ENCODE results near the gene PLEKHB2. TPM values are rescaled to one million over a fixed set of nuclear protein-coding genes. Genes with fewer than 3 reads are reported as not detected.

PLEKHB2 gene
- total and polyA plus RNA-seq, 2 of the 8 experiments (the other 6 are each of a cell fraction or from before 2014, with no cell fraction given) = 42.4 to 54.8 TPM

- H3K4me1 ChIP-seq (replicated peaks in 1 of 4; ENCODE audit: control insufficient read depth in 3 of 4, insufficient read depth in 4 of 4, low read length in 3 of 4) = no peaks in the 10 kb centered on the region
- DNase-seq (ENCODE audit: low read depth in 1 of 2, low spot score in 2 of 2) (no peak), FAIRE-seq (no peak)
- no peak for TF ChIP-seq E2F6 (IDR thresholded peaks at IDR 0.05)
- no peak for TF ChIP-seq KDM5A (IDR thresholded peaks at IDR 0.05; ENCODE audit: low read length)
- H2AFZ ChIP-seq (ENCODE audit: low read length) = no peak overlapping the region
- H3K4me3 ChIP-seq (ENCODE audit: extremely low read depth in 1 of 4, insufficient read depth in 2 of 4, low read depth in 3 of 4, low read length in 4 of 4) = no peak overlapping the region
- H3K14ac ChIP-seq (ENCODE audit: insufficient read length) = no peak overlapping the region
- H3K4ac ChIP-seq (replicated peaks; ENCODE audit: insufficient read length, low read depth, low read length) = no peak overlapping the region
- H2BK120ac ChIP-seq (replicated peaks; ENCODE audit: low read depth, low read length) = no peak overlapping the region
- WGBS, 2 experiments (ENCODE audit: extremely low coverage in 1 of 2, insufficient coverage in 1 of 2, insufficient read length in 1 of 2, insufficient replicate concordance in 2 of 2, low coverage in 1 of 2, low lambda C conversion rate in 2 of 2, missing lambda C conversion rate in 1 of 2) = 92% methylated on average over 6 of the region's 7 CpGs; no CpG with 5 or more reads in 1 of the 2 experiments
- H2BK20ac ChIP-seq (ENCODE audit: low read length) = no peak overlapping the region
- no peak overlapping the region for H3K18ac ChIP-seq (ENCODE audit: extremely low read depth, low read length)
- ChIA-PET POLR2A (ENCODE audit: partially characterized antibody) (no interaction called here), CTCF (ENCODE audit: partially characterized antibody) (interaction anchor here (0.8 kb wide), 1 partner anchor 12 kb away, joined by 3 read pairs; no protein-coding TSS in a partner anchor)
- no peak overlapping the region for H4K8ac ChIP-seq (ENCODE audit: extremely low read depth, insufficient read depth, low read length)
- peaks cover 2 to 13% of the 10 kb centered on the region in 2 experiments for H4K20me1 ChIP-seq (replicated peaks in 1 of 2; ENCODE audit: control insufficient read depth in 1 of 2, insufficient read depth in 2 of 2, low read length in 2 of 2)
- no peak overlapping the region for H4K91ac ChIP-seq (replicated peaks; ENCODE audit: insufficient read length, low read length)
- H3K27ac ChIP-seq (ENCODE audit: low read depth, low read length) = no peak overlapping the region
- no peaks in the 10 kb centered on the region for H3K23me2 ChIP-seq (ENCODE audit: low read depth, low read length)
- H4K5ac ChIP-seq (ENCODE audit: insufficient read length, low read depth, low read length) = no peak overlapping the region
- H3K36me3 ChIP-seq (ENCODE audit: control insufficient read depth in 2 of 4, insufficient read depth in 4 of 4, low read length in 3 of 4) = peaks cover 6 to 29% (median 12%) of the 10 kb centered on the region in 4 experiments; a peak in 7 of 8 replicates
- H3K23ac ChIP-seq (ENCODE audit: insufficient read length) = no peak overlapping the region
- peaks cover 2% of the 10 kb centered on the region; the same call in 1 of the 2 replicates for H3K79me1 ChIP-seq (ENCODE audit: low read depth, low read length)
- no peak overlapping the region for H2BK15ac ChIP-seq (ENCODE audit: low read length)
- no peak overlapping the region for H2BK5ac ChIP-seq (ENCODE audit: low read depth, low read length)
- H3K4me2 ChIP-seq (ENCODE audit: insufficient read depth in 1 of 2, low read depth in 2 of 2, low read length in 2 of 2) = no peak overlapping the region
- H2BK12ac ChIP-seq (ENCODE audit: low read depth, low read length) = no peak overlapping the region
- H2AK5ac ChIP-seq (ENCODE audit: low read depth, low read length) = no peak overlapping the region
- no peak overlapping the region for H3K9ac ChIP-seq (replicated peaks in 1 of 4; ENCODE audit: extremely low read depth in 1 of 4, low read depth in 3 of 4, low read length in 3 of 4)
- peaks cover 0 to 5% of the 10 kb centered on the region in 2 experiments; a peak in 1 of 4 replicates for H3K79me2 ChIP-seq (ENCODE audit: control insufficient read depth in 1 of 2, insufficient read depth in 2 of 2, low read length in 2 of 2)
- no peaks in the 10 kb centered on the region for H3K27me3 ChIP-seq (replicated peaks in 1 of 4; ENCODE audit: control insufficient read depth in 3 of 4, extremely low read depth in 1 of 4, insufficient read depth in 3 of 4, low read length in 3 of 4)
- no peaks in the 10 kb centered on the region for H3K9me3 ChIP-seq (ENCODE audit: insufficient read depth in 2 of 2, low read depth in 1 of 2, low read length in 1 of 2)
- H3K56ac ChIP-seq (replicated peaks; ENCODE audit: insufficient read length, low read depth, low read length) = no peak overlapping the region
These were observed 41.1 kb downstream of the PLEKHB2 start for GRCh38 chr2:131146231-131146630.
